ENCODE data around the gene NSUN7.

DNA sequence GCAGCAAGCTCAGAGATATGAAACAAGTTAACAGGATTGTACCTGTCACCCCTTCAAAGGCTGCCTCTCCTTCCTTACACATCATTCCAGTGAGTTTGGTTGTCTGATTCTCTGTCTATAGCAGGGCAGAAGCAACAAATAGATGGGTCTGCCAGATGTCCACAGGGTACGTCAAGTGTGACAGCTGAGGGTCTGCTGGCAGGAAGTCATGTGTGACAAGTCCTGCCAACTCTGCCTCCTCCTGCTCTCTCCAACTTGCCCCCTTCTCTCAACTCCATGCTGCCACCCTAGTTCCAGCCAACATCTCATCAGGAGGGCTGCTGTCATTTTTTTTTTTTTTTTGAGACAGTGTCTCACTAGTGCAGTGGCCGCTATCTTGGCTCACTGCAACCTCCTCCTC is 109.2 kb downstream of the NSUN7 start:
- TF ChIP-seq POLR2AphosphoS5 (IDR thresholded peaks at IDR 0.05) (no peak), CTCF (IDR thresholded peaks at IDR 0.05) (no peak)

Data from prostate gland (tissue), 2 donors.